Adipose tissue (tissue), 3 donors: Measurements from ENCODE around the gene ZNF441. TPM values are rescaled to one million over a fixed set of nuclear protein-coding genes. Genes with fewer than 3 reads are reported as not detected.
A peak's percentile ranks its signal among the peaks of the same experiment; 100 is the strongest.

Experiments
- H3K27ac ChIP-seq: one replicate; pipeline ENCODE4 v1.5.1; 2013; ENCODE audit warnings: low read depth, low read length
- WGBS, 3 donors: extraction: QIAGEN DNeasy Blood & Tissue Kit; methylation state at CpG; one replicate each; pipeline ENCODE4 v1.1.7; 2013; 5-methylcytosine and 5-hydroxymethylcytosine counted together
- polyA plus RNA-seq, 3 donors: library from polyadenylated mRNA; stranded (reverse); fragments of 200-250 nt; gene quantifications; one replicate each; pipeline ENCODE4 v1.2.3, GENCODE V29; 2013
- donor health status: healthy with polysubstance abuse.
- donor health status: Bipolar disorder and iron deficiency.
- donor health status: healthy.

Gene ZNF441
- polyA plus RNA-seq: 1 to 10 TPM; 1.2 to 2.4 (median 1.9) TPM

- WGBS, 3 donors: 0% methylated on average over 47 to 61 of the region's 61 CpGs
- H3K27ac ChIP-seq: peak within 1 kb of the TSS; percentile 73
Observed at GRCh38 chr19:11766597-11767591, at the start of gene ZNF441. Gene ZNF441 (plus strand): TSS chr19:11767000. CDS start chr19:11767194, 194 bp downstream.

- H3K27ac ChIP-seq: no peak overlapping the region
- 87 to 95% (median 93%) methylated on average over 5 of the region's 5 CpGs for WGBS, 3 donors
Observed at GRCh38 chr19:11721681-11722080, 45.1 kb upstream of the ZNF441 start.

GRCh38 chr19:11722414-11722813, 44.4 kb upstream of the ZNF441 start:
- no peak overlapping the region for H3K27ac ChIP-seq
- WGBS, 3 donors: 95 to 98% (median 96%) methylated on average over 10 of the region's 10 CpGs

- WGBS, 3 donors: 84 to 88% (median 86%) methylated on average over 4 of the region's 4 CpGs
- H3K27ac ChIP-seq: no peak overlapping the region
Observed at GRCh38 chr19:11729586-11729985, 37.2 kb upstream of the ZNF441 start.

- H3K27ac ChIP-seq: no peak overlapping the region
- WGBS, 3 donors: 74 to 94% (median 89%) methylated on average over 1 of the region's 1 CpG
Observed at GRCh38 chr19:11735375-11735774, 31.4 kb upstream of the ZNF441 start.

GRCh38 chr19:11736696-11737095, 30.1 kb upstream of the ZNF441 start:
- WGBS, 3 donors: 28 to 53% (median 29%) methylated on average over 2 of the region's 2 CpGs
- no peak overlapping the region for H3K27ac ChIP-seq

GRCh38 chr19:11737964-11738745, 28.6 kb upstream of the ZNF441 start:
- H3K27ac ChIP-seq: no peak overlapping the region
- 0% methylated on average over 48 to 52 of the region's 52 CpGs for WGBS, 3 donors

GRCh38 chr19:11738746-11739620, 27.8 kb upstream of the ZNF441 start, which contains the start of gene ZNF823:
Gene ZNF823 (minus strand): TSS chr19:11738946. CDS start chr19:11738819, 127 bp downstream.
- no peak within 1 kb of the TSS for H3K27ac ChIP-seq
- WGBS, 3 donors: 0 to 1% (median 1%) methylated on average over 35 of the region's 35 CpGs

GRCh38 chr19:11745869-11746268, 20.9 kb upstream of the ZNF441 start:
- no peak overlapping the region for H3K27ac ChIP-seq

- no peak overlapping the region for H3K27ac ChIP-seq
- WGBS, 3 donors: 54 to 65% (median 62%) methylated on average over 1 of the region's 1 CpG
Observed at GRCh38 chr19:11747277-11747676, 19.5 kb upstream of the ZNF441 start.

- H3K27ac ChIP-seq: no peak overlapping the region
- 32 to 67% (median 63%) methylated on average over 2 of the region's 2 CpGs for WGBS, 3 donors
Observed at GRCh38 chr19:11749751-11750150, 17.0 kb upstream of the ZNF441 start.

- 49 to 85% (median 81%) methylated on average over 2 of the region's 2 CpGs for WGBS, 3 donors
- H3K27ac ChIP-seq: no peak overlapping the region
Observed at GRCh38 chr19:11752244-11752736, 14.5 kb upstream of the ZNF441 start.

- no peak overlapping the region for H3K27ac ChIP-seq
- WGBS, 3 donors: 81 to 87% (median 86%) methylated on average over 4 of the region's 4 CpGs
Observed at GRCh38 chr19:11754663-11755062, 12.1 kb upstream of the ZNF441 start.

GRCh38 chr19:11756965-11757364, 9.8 kb upstream of the ZNF441 start:
- WGBS, 3 donors: 69 to 90% (median 78%) methylated on average over 1 of the region's 1 CpG
- H3K27ac ChIP-seq: no peak overlapping the region

- 61 to 74% (median 69%) methylated on average over 7 of the region's 7 CpGs for WGBS, 3 donors
- no peak overlapping the region for H3K27ac ChIP-seq
Observed at GRCh38 chr19:11759805-11760204, 7.0 kb upstream of the ZNF441 start.

- 60 to 82% (median 80%) methylated on average over 3 of the region's 3 CpGs for WGBS, 3 donors
- no peak overlapping the region for H3K27ac ChIP-seq
Observed at GRCh38 chr19:11763117-11763516, 3.7 kb upstream of the ZNF441 start.

GRCh38 chr19:11763611-11764010, 3.2 kb upstream of the ZNF441 start:
- 92 to 95% (median 93%) methylated on average over 1 of the region's 1 CpG for WGBS, 3 donors
- H3K27ac ChIP-seq: no peak overlapping the region

GRCh38 chr19:11767633-11768133, 883 bp downstream of the ZNF441 start:
- no peak overlapping the region for H3K27ac ChIP-seq
- WGBS, 3 donors: 1 to 3% (median 1%) methylated on average over 20 of the region's 20 CpGs
